ENCODE results near the gene MAL. TPM values are rescaled to one million over a fixed set of nuclear protein-coding genes. Genes with fewer than 3 reads are reported as not detected.

Gene MAL
- polyA plus RNA-seq, 1 donor from 2014 or later, result not detected

DNA sequence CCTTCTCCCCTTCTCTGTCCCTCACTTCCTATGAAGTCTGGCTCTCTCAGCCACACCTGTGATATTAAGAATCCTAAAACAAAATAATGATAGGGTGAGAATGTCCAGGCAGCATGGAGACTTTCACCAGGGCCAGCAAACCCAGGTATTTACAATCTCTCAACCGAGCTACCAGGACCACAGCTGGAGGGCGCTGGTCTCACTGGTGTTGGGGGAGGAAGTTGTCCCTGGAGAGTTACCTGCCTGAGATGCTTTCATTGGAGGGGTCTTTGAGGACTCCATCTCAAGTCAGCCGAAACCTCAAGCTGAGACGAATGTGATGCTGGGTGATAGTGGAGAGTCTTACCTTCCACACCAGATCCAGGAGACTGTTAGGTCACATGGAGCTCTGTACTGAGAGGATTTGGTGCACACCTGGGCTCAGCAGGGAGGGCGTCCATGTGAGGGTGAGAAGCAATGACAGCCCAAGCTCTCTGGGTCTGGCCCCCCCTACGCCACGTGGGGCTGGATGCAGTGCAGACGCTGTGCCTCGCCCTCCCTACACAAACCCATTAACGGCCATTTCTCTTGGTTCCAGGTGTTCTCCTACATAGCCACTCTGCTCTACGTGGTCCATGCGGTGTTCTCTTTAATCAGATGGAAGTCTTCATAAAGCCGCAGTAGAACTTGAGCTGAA lies 27.4 kb downstream of the MAL start:
- Histone ChIP-seq H3K4me2 (ENCODE audit: low read length) (no peak overlapping the region), H3K27me3 (ENCODE audit: insufficient read depth, low read depth, low read length) (no peaks in the 10 kb centered on the region), H4K20me1 (ENCODE audit: insufficient read depth) (no peaks in the 10 kb centered on the region), H3K9ac (ENCODE audit: low read length) (no peak overlapping the region), H3K4me3 (ENCODE audit: low read length) (no peak overlapping the region), H3K79me2 (replicated peaks; ENCODE audit: insufficient read depth, low read length) (no peaks in the 10 kb centered on the region), H3K9me3 (ENCODE audit: low read length) (peaks cover 22% of the 10 kb centered on the region), H3K27ac (ENCODE audit: low read length) (no peak overlapping the region), H2AFZ (ENCODE audit: low read depth, low read length) (no peak overlapping the region), H3F3A (ENCODE audit: insufficient read depth, low read length, poor library complexity, severe bottlenecking) (no peaks in the 10 kb centered on the region), H3K36me3 (ENCODE audit: insufficient read depth, low read length) (no peaks in the 10 kb centered on the region), H3K9me2 (ENCODE audit: insufficient read depth, low read length) (no peaks in the 10 kb centered on the region)
- TF ChIP-seq, protein P1, sequence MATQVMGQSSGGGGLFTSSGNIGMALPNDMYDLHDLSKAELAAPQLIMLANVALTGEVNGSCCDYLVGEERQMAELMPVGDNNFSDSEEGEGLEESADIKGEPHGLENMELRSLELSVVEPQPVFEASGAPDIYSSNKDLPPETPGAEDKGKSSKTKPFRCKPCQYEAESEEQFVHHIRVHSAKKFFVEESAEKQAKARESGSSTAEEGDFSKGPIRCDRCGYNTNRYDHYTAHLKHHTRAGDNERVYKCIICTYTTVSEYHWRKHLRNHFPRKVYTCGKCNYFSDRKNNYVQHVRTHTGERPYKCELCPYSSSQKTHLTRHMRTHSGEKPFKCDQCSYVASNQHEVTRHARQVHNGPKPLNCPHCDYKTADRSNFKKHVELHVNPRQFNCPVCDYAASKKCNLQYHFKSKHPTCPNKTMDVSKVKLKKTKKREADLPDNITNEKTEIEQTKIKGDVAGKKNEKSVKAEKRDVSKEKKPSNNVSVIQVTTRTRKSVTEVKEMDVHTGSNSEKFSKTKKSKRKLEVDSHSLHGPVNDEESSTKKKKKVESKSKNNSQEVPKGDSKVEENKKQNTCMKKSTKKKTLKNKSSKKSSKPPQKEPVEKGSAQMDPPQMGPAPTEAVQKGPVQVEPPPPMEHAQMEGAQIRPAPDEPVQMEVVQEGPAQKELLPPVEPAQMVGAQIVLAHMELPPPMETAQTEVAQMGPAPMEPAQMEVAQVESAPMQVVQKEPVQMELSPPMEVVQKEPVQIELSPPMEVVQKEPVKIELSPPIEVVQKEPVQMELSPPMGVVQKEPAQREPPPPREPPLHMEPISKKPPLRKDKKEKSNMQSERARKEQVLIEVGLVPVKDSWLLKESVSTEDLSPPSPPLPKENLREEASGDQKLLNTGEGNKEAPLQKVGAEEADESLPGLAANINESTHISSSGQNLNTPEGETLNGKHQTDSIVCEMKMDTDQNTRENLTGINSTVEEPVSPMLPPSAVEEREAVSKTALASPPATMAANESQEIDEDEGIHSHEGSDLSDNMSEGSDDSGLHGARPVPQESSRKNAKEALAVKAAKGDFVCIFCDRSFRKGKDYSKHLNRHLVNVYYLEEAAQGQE (IDR thresholded peaks at IDR 0.05; ENCODE audit: borderline replicate concordance), result no peak
- no peak for TF ChIP-seq TAF1 (IDR thresholded peaks at IDR 0.05; ENCODE audit: low read depth)

DNA sequence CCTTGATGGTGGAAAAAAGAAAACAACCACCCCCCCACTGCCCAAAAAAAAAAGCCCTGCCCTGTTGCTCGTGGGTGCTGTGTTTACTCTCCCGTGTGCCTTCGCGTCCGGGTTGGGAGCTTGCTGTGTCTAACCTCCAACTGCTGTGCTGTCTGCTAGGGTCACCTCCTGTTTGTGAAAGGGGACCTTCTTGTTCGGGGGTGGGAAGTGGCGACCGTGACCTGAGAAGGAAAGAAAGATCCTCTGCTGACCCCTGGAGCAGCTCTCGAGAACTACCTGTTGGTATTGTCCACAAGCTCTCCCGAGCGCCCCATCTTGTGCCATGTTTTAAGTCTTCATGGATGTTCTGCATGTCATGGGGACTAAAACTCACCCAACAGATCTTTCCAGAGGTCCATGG lies 28.0 kb downstream of the MAL start:
- Histone ChIP-seq H3K4me3 (ENCODE audit: low read length) (no peak overlapping the region), H2AFZ (ENCODE audit: low read depth, low read length) (no peak overlapping the region), H4K20me1 (ENCODE audit: insufficient read depth) (no peaks in the 10 kb centered on the region), H3K9me2 (ENCODE audit: insufficient read depth, low read length) (no peaks in the 10 kb centered on the region), H3K9me3 (ENCODE audit: low read length) (peaks cover 16% of the 10 kb centered on the region), H3K9ac (ENCODE audit: low read length) (no peak overlapping the region), H3F3A (ENCODE audit: insufficient read depth, low read length, poor library complexity, severe bottlenecking) (no peaks in the 10 kb centered on the region), H3K27me3 (ENCODE audit: insufficient read depth, low read depth, low read length) (no peaks in the 10 kb centered on the region), H3K79me2 (replicated peaks; ENCODE audit: insufficient read depth, low read length) (no peaks in the 10 kb centered on the region), H3K27ac (ENCODE audit: low read length) (no peak overlapping the region), H3K36me3 (ENCODE audit: insufficient read depth, low read length) (no peaks in the 10 kb centered on the region), H3K4me2 (ENCODE audit: low read length) (no peak overlapping the region)
- no peak for TF ChIP-seq POLR2AphosphoS5 (IDR thresholded peaks at IDR 0.05)
- no peak for TF ChIP-seq SMC3 (conservative IDR thresholded peaks at IDR 0.05; ENCODE audit: poor library complexity)
- TF ChIP-seq TAF1 (IDR thresholded peaks at IDR 0.05; ENCODE audit: low read depth), result no peak
- TF ChIP-seq, protein P1 (IDR thresholded peaks at IDR 0.05; ENCODE audit: borderline replicate concordance), result no peak
- no peak for TF ChIP-seq MXI1 (conservative IDR thresholded peaks at IDR 0.05; ENCODE audit: poor library complexity, severe bottlenecking)
- TF ChIP-seq, protein P2, sequence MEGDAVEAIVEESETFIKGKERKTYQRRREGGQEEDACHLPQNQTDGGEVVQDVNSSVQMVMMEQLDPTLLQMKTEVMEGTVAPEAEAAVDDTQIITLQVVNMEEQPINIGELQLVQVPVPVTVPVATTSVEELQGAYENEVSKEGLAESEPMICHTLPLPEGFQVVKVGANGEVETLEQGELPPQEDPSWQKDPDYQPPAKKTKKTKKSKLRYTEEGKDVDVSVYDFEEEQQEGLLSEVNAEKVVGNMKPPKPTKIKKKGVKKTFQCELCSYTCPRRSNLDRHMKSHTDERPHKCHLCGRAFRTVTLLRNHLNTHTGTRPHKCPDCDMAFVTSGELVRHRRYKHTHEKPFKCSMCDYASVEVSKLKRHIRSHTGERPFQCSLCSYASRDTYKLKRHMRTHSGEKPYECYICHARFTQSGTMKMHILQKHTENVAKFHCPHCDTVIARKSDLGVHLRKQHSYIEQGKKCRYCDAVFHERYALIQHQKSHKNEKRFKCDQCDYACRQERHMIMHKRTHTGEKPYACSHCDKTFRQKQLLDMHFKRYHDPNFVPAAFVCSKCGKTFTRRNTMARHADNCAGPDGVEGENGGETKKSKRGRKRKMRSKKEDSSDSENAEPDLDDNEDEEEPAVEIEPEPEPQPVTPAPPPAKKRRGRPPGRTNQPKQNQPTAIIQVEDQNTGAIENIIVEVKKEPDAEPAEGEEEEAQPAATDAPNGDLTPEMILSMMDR (IDR thresholded peaks at IDR 0.05; ENCODE audit: poor library complexity, severe bottlenecking), result no peak
- no peak for TF ChIP-seq RAD21 (conservative IDR thresholded peaks at IDR 0.05)
- TF ChIP-seq EP300 (conservative IDR thresholded peaks at IDR 0.05; ENCODE audit: poor library complexity, severe bottlenecking), result no peak
- no peak for TF ChIP-seq EZH2 (IDR thresholded peaks at IDR 0.05; ENCODE audit: borderline replicate concordance, insufficient read depth, low read length, poor library complexity, severe bottlenecking)

All from neural cell (in vitro differentiated cells).